Keratinocyte (primary cell): ENCODE measurements around the gene TLR10.

Experiments used
- CTCF ChIP-seq, 3 experiments: IDR thresholded peaks in 1 of 3; conservative IDR thresholded peaks in 1 of 3; optimal IDR thresholded peaks in 1 of 3; 2 replicates in 2 of 3; 3 replicates in 1 of 3; pipeline versions ENCODE3 to v1.5.1; 2011; ENCODE audit warnings: low read length in 3 of 3, mild to moderate bottlenecking in 3 of 3, moderate library complexity in 2 of 3, control low read depth in 1 of 3, inconsistent platforms in 1 of 3; ENCODE audit not compliant: insufficient read depth in 2 of 3; ENCODE audit errors: extremely low read depth in 1 of 3
- EZH2 ChIP-seq: IDR thresholded peaks from one replicate; pipeline ENCODE4 v1.6.1; 2012; ENCODE audit warnings: inconsistent platforms, mild to moderate bottlenecking, low read length, moderate library complexity

- TF ChIP-seq CTCF (optimal IDR thresholded peaks at IDR 0.05 in 1 of 3, IDR thresholded peaks at IDR 0.05 in 1 of 3, conservative IDR thresholded peaks at IDR 0.05 in 1 of 3; ENCODE audit: extremely low read depth in 1 of 3, insufficient read depth in 2 of 3, low read length in 3 of 3) (no peak), EZH2 (no peak)
These were observed 37.7 kb upstream of the TLR10 start for GRCh38 chr4:38820329-38821061.
